Measurements from ENCODE around the gene ISL2. TPM values are rescaled to one million over a fixed set of nuclear protein-coding genes. Genes with fewer than 3 reads are reported as not detected.

ISL2 gene
- total and polyA plus RNA-seq, 2 of the 13 experiments (the other 11 are each of a cell fraction or from before 2014, with no cell fraction given): 4.3 to 5.1 TPM

DNA sequence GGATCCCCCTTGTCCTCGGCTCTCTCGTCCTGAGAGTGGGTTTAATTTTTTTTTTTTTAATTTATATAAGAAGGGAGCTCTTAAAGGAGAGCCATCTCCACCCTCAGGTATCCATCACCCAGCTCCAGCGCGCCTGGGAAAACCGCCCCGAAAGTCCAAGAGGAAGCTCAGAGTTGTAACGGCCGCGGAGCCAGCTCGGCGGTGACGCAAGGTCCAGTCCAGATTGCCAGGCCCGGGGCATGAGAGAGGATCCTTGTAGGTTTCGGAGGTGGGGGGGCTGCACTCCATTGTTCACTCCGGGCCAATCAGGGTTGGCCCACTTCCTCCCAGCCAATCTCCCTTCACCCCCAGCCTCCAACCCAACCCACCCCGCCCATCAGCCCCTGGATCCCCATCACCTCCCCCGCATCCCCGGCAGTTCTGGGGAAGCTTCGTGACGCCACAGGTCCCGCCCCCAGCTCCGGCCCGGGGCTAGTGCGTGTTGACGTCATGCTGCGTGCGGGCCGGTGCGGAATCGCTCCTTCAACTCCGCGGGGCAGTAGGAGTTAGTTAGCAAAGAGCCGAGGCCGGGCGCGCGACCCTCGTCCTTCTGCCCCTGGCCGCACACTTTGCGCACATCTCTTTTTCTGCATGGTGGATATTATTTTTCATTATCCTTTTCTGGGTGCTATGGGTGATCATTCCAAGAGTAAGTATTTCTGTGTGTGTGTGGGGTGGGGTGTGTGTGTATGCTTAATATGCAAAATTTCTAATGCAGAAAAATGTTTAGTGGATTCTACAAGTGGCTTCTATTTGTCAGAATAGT, at the start of gene ISL2 (continued):
- no peak for TF ChIP-seq KLF15 (CRISPR knock-in tag; IDR thresholded peaks at IDR 0.05; ENCODE audit: borderline replicate concordance)
- TF ChIP-seq ZNF670 (CRISPR knock-in tag; IDR thresholded peaks at IDR 0.05; ENCODE audit: borderline replicate concordance): no peak; the same call in 1 of the 2 replicates
- TF ChIP-seq, protein P1, sequence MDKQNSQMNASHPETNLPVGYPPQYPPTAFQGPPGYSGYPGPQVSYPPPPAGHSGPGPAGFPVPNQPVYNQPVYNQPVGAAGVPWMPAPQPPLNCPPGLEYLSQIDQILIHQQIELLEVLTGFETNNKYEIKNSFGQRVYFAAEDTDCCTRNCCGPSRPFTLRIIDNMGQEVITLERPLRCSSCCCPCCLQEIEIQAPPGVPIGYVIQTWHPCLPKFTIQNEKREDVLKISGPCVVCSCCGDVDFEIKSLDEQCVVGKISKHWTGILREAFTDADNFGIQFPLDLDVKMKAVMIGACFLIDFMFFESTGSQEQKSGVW (CRISPR knock-in tag; IDR thresholded peaks at IDR 0.05; ENCODE audit: borderline replicate concordance): no peak
- no peak for TF ChIP-seq ZNF20 (CRISPR knock-in tag; IDR thresholded peaks at IDR 0.05)
- TF ChIP-seq, protein P2, sequence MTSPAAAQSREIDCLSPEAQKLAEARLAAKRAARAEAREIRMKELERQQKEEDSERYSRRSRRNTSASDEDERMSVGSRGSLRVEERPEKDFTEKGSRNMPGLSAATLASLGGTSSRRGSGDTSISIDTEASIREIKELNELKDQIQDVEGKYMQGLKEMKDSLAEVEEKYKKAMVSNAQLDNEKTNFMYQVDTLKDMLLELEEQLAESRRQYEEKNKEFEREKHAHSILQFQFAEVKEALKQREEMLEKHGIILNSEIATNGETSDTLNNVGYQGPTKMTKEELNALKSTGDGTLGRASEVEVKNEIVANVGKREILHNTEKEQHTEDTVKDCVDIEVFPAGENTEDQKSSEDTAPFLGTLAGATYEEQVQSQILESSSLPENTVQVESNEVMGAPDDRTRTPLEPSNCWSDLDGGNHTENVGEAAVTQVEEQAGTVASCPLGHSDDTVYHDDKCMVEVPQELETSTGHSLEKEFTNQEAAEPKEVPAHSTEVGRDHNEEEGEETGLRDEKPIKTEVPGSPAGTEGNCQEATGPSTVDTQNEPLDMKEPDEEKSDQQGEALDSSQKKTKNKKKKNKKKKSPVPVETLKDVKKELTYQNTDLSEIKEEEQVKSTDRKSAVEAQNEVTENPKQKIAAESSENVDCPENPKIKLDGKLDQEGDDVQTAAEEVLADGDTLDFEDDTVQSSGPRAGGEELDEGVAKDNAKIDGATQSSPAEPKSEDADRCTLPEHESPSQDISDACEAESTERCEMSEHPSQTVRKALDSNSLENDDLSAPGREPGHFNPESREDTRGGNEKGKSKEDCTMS (CRISPR knock-in tag; conservative IDR thresholded peaks at IDR 0.05): no peak
- no peak for TF ChIP-seq FOXC1 (CRISPR knock-in tag; IDR thresholded peaks at IDR 0.05; ENCODE audit: borderline replicate concordance)
- TF ChIP-seq ARNT (IDR thresholded peaks at IDR 0.05): no peak
- no peak for TF ChIP-seq CHCHD3 (CRISPR knock-in tag; IDR thresholded peaks at IDR 0.05)
- TF ChIP-seq NR1H2 (CRISPR knock-in tag; IDR thresholded peaks at IDR 0.05; ENCODE audit: borderline replicate concordance, low read depth): no peak
- no peak for TF ChIP-seq ZNF83 (CRISPR knock-in tag; IDR thresholded peaks at IDR 0.05; ENCODE audit: borderline replicate concordance)
- TF ChIP-seq ZNF790 (CRISPR knock-in tag; IDR thresholded peaks at IDR 0.05; ENCODE audit: borderline replicate concordance): no peak
- no peak for TF ChIP-seq TP53 (CRISPR knock-in tag; conservative IDR thresholded peaks at IDR 0.05)
- TF ChIP-seq, protein P3, sequence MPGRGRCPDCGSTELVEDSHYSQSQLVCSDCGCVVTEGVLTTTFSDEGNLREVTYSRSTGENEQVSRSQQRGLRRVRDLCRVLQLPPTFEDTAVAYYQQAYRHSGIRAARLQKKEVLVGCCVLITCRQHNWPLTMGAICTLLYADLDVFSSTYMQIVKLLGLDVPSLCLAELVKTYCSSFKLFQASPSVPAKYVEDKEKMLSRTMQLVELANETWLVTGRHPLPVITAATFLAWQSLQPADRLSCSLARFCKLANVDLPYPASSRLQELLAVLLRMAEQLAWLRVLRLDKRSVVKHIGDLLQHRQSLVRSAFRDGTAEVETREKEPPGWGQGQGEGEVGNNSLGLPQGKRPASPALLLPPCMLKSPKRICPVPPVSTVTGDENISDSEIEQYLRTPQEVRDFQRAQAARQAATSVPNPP (CRISPR knock-in tag; IDR thresholded peaks at IDR 0.05): no peak
- 0 out of 2 replicates have a peak, but pooled peaks have one; percentile 43 for TF ChIP-seq BRD4 (CRISPR knock-in tag; IDR thresholded peaks at IDR 0.05)
- no peak for TF ChIP-seq CHD2 (IDR thresholded peaks at IDR 0.05; ENCODE audit: low read depth, low read length)
- TF ChIP-seq, protein P4, sequence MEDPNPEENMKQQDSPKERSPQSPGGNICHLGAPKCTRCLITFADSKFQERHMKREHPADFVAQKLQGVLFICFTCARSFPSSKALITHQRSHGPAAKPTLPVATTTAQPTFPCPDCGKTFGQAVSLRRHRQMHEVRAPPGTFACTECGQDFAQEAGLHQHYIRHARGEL (CRISPR knock-in tag; IDR thresholded peaks at IDR 0.05): no peak
- TF ChIP-seq, protein P5, sequence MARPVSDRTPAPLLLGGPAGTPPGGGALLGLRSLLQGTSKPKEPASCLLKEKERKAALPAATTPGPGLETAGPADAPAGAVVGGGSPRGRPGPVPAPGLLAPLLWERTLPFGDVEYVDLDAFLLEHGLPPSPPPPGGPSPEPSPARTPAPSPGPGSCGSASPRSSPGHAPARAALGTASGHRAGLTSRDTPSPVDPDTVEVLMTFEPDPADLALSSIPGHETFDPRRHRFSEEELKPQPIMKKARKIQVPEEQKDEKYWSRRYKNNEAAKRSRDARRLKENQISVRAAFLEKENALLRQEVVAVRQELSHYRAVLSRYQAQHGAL (CRISPR knock-in tag; IDR thresholded peaks at IDR 0.05; ENCODE audit: not compliant biosample characterization): no peak
- TF ChIP-seq, protein P6, sequence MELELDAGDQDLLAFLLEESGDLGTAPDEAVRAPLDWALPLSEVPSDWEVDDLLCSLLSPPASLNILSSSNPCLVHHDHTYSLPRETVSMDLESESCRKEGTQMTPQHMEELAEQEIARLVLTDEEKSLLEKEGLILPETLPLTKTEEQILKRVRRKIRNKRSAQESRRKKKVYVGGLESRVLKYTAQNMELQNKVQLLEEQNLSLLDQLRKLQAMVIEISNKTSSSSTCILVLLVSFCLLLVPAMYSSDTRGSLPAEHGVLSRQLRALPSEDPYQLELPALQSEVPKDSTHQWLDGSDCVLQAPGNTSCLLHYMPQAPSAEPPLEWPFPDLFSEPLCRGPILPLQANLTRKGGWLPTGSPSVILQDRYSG (CRISPR knock-in tag; IDR thresholded peaks at IDR 0.05): no peak
- 0 out of 2 replicates have a peak, but pooled peaks have one; percentile 55 for TF ChIP-seq WIZ (CRISPR knock-in tag; IDR thresholded peaks at IDR 0.05)
- no peak for TF ChIP-seq SMARCE1 (IDR thresholded peaks at IDR 0.05; ENCODE audit: borderline replicate concordance)
